Inflammatory macrophage treated with lipopolysaccharide for 1 hour (primary cell): ENCODE measurements around the gene LRRFIP2.

Experiments
- DNase-seq, 2 donors: peaks; one replicate each; pipeline ENCODE4 v3.0.0-alpha.2; 2020 to 2022

The LRRFIP2 gene

GRCh38 chr3:37017683-37018082 is 156.7 kb downstream of the LRRFIP2 start:
- no peak for DNase-seq

DNA sequence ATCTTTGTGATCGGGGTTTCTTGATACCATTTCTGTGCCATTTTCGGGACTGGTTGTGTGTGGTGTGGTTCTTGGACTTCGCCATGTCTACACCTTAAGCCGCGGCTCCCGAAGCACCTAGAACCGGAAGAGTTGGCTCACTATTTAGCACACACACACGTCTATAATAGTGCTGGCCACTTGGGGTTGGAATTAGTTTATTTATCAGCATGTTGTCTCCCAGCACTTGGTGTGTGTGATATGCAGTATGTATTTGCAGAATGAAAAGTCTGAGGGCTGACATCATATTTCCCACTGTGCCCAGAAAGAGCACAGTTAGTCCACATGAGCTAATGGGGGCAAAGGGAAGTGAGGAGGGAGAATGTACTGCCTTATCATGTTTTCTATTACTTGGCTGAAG is 157.5 kb downstream of the LRRFIP2 start:
- DNase-seq = no peak

- DNase-seq = no peak
Observed at GRCh38 chr3:37015642-37016041, 158.7 kb downstream of the LRRFIP2 start.

DNA sequence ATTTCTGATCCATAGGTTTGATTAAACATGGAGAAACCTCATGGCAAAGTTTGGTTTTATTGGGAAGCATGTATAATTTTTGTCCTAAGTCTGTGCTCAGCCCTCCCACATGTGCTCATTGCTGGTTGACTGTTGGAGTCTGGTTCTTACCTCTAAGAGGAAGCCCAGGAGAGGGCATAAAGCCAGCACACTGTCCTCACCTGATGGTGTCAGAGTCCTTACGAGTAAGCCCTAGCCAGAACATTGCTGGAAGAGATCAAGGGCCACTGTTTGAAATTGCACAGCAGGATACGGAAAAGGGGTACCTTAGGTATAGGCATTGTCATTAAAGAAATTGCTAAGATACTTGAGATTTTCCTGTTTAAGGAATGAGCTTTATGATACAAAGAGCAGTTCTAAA is 159.8 kb downstream of the LRRFIP2 start:
- no peak for DNase-seq
